Smooth muscle cell (in vitro differentiated cells): ENCODE results near the gene CDC42EP2. TPM values are rescaled to one million over a fixed set of nuclear protein-coding genes. Genes with fewer than 3 reads are reported as not detected.

ENCODE experiments used
- DNase-seq: peaks from one replicate; lab custom pipeline; 2025; ENCODE audit not compliant: unreplicated experiment; lab: John Stamatoyannopoulos, UW
- H2AFZ ChIP-seq: fragments of 200-600 bp; sonication (generic); 2 replicates; pipeline ENCODE4 v1.6.0; 2016; ENCODE audit warnings: antibody characterized with exemption, low read depth, mild to moderate bottlenecking
- H3F3A ChIP-seq: fragments of 200-600 bp; sonication (generic); 2 replicates; pipeline ENCODE4 v1.6.0; 2017; ENCODE audit warnings: antibody characterized with exemption, low read depth
- H3K27ac ChIP-seq: fragments of 200-600 bp; sonication (generic); 2 replicates; pipeline ENCODE4 v1.5.1; 2016; ENCODE audit warnings: low read depth, mild to moderate bottlenecking
- H3K27me3 ChIP-seq: fragments of 200-600 bp; sonication (generic); 2 replicates; pipeline ENCODE4 v1.6.1; 2016; ENCODE audit warnings: low read depth, mild to moderate bottlenecking
- H3K36me3 ChIP-seq: fragments of 200-600 bp; sonication (generic); 2 replicates; pipeline ENCODE4 v1.5.1; 2016; ENCODE audit warnings: low read depth
- H3K4me1 ChIP-seq: fragments of 200-600 bp; sonication (generic); 2 replicates; pipeline ENCODE4 v1.5.1; 2016; ENCODE audit warnings: low read depth
- H3K4me2 ChIP-seq: fragments of 200-600 bp; sonication (generic); 2 replicates; pipeline ENCODE4 v1.6.0; 2016; ENCODE audit warnings: mild to moderate bottlenecking
- H3K4me3 ChIP-seq: fragments of 200-600 bp; sonication (generic); 2 replicates; pipeline ENCODE4 v1.5.1; 2016; ENCODE audit warnings: mild to moderate bottlenecking
- H3K79me2 ChIP-seq: fragments of 200-600 bp; sonication (generic); 2 replicates; pipeline ENCODE4 v1.6.0; 2016; ENCODE audit warnings: low read depth, mild to moderate bottlenecking
- H3K9ac ChIP-seq: fragments of 200-600 bp; sonication (generic); 2 replicates; pipeline ENCODE4 v1.6.0; 2016; ENCODE audit warnings: low read depth
- H3K9me3 ChIP-seq: fragments of 200-600 bp; sonication (generic); replicated peaks from 2 replicates; pipeline ENCODE4 v1.5.1; 2016; ENCODE audit warnings: low read depth
- H4K20me1 ChIP-seq: fragments of 200-600 bp; sonication (generic); 2 replicates; pipeline ENCODE4 v1.6.0; 2016; ENCODE audit warnings: low read depth
- WGBS: methylation state at CpG from one replicate; pipeline ENCODE4 v1.1.7; 2016; ENCODE audit warnings: low lambda C conversion rate; 5-methylcytosine and 5-hydroxymethylcytosine counted together
- polyA plus RNA-seq: library from polyadenylated mRNA; unstranded; fragments of >200 nt; fragmentation: Nextera tagmentation; extraction: Ambion mirVana; gene quantifications from 2 replicates; pipeline ENCODE4 v1.2.1, GENCODE V29; 2016
- total RNA-seq: library from RNA; depleted of rRNA; stranded (reverse); fragments of >200 nt; gene quantifications from 2 replicates; pipeline ENCODE4 v1.2.3, GENCODE V29; 2014
- TF ChIP-seq, protein P1 (sequence below): fragments of 200-600 bp; sonication (generic); IDR thresholded peaks from 2 replicates; pipeline ENCODE4 v1.5.1; 2017; ENCODE audit warnings: borderline replicate concordance, mild to moderate bottlenecking, antibody characterized with exemption; ENCODE audit not compliant: insufficient read depth, poor library complexity, severe bottlenecking

Gene CDC42EP2
- total and polyA plus RNA-seq, 2 experiments from 2014 or later: 4.0 to 7.8 TPM

DNA sequence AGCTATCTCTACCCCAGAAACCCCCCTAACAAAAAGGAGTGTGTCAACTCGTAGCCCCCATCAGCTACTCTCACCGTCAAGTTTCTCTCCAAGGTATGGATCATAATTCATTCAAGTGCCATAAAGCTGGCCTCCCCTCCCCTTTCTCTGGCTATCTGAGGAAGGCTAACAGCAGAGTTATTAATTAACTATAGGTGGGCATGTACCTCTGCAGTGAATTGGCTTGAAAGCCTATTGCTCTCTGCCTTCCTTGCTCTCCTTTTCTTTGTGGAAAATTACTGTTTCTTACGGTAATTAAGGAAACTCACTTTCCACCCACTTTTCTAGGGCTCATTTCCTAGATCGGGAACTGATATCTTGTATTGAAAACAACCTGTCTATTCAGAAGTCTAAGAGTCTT is 38.8 kb upstream of the CDC42EP2 start:
- 92% methylated on average over 4 of the region's 4 CpGs for WGBS
- no peak overlapping the region for H3K4me2 ChIP-seq
- no peak overlapping the region for H3K4me3 ChIP-seq
- peaks cover 23% of the 10 kb centered on the region for H3K4me1 ChIP-seq
- peak overlapping the region; percentile 65 for H3K27ac ChIP-seq
- H3K36me3 ChIP-seq: no peaks in the 10 kb centered on the region
- peaks cover 11% of the 10 kb centered on the region for H3F3A ChIP-seq
- TF ChIP-seq, protein P1, sequence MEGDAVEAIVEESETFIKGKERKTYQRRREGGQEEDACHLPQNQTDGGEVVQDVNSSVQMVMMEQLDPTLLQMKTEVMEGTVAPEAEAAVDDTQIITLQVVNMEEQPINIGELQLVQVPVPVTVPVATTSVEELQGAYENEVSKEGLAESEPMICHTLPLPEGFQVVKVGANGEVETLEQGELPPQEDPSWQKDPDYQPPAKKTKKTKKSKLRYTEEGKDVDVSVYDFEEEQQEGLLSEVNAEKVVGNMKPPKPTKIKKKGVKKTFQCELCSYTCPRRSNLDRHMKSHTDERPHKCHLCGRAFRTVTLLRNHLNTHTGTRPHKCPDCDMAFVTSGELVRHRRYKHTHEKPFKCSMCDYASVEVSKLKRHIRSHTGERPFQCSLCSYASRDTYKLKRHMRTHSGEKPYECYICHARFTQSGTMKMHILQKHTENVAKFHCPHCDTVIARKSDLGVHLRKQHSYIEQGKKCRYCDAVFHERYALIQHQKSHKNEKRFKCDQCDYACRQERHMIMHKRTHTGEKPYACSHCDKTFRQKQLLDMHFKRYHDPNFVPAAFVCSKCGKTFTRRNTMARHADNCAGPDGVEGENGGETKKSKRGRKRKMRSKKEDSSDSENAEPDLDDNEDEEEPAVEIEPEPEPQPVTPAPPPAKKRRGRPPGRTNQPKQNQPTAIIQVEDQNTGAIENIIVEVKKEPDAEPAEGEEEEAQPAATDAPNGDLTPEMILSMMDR: no peak
- no peak overlapping the region for H3K9ac ChIP-seq
- no peaks in the 10 kb centered on the region for H3K79me2 ChIP-seq
- DNase-seq: no peak
- H2AFZ ChIP-seq: no peak overlapping the region
- H3K27me3 ChIP-seq: no peaks in the 10 kb centered on the region
- no peaks in the 10 kb centered on the region for H3K9me3 ChIP-seq
- H4K20me1 ChIP-seq: no peaks in the 10 kb centered on the region

DNA sequence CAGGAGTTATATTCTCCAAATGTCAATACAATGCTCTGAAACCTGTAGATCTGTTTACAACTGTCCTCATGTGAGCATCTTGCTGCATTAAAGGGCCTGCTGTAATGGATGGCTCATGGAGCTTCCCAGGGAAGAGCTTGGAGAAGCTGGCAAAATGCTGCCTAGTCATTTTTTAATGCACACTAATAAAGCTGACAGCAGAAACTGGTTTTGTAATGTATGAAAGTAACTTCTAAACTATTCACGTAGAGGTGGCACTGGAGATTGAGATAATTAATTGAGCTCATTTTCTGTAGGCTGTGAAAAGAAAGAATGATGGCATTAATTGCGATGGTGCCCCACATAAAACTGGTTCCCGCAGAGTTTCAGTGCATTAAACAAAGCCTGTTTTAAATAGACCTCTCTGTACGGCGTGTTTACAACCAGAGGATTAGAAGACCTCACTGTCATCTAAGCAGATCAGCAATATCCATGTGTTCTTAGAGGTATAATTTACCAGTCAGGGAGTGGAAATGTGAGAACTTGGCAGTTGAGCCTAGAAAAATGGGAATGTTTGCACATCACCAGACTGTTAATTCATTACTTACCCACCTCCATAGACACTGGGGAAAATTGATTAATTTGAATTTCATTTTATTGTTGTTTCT is 36.9 kb upstream of the CDC42EP2 start:
- H3K9me3 ChIP-seq: no peaks in the 10 kb centered on the region
- no peaks in the 10 kb centered on the region for H4K20me1 ChIP-seq
- no peak overlapping the region for H3K9ac ChIP-seq
- TF ChIP-seq, protein P1: no peak
- no peak overlapping the region for H3K4me3 ChIP-seq
- no peak overlapping the region for H2AFZ ChIP-seq
- whole genome bisulfite sequencing: 35% methylated on average over 5 of the region's 5 CpGs
- H3K4me2 ChIP-seq: peak overlapping the region; percentile 47
- H3K27ac ChIP-seq: peak overlapping the region; percentile 94
- H3K4me1 ChIP-seq: peaks cover 23% of the 10 kb centered on the region
- no peaks in the 10 kb centered on the region for H3K36me3 ChIP-seq
- H3K27me3 ChIP-seq: no peaks in the 10 kb centered on the region
- no peaks in the 10 kb centered on the region for H3K79me2 ChIP-seq
- peaks cover 11% of the 10 kb centered on the region for H3F3A ChIP-seq
- no peak for DNase-seq

DNA sequence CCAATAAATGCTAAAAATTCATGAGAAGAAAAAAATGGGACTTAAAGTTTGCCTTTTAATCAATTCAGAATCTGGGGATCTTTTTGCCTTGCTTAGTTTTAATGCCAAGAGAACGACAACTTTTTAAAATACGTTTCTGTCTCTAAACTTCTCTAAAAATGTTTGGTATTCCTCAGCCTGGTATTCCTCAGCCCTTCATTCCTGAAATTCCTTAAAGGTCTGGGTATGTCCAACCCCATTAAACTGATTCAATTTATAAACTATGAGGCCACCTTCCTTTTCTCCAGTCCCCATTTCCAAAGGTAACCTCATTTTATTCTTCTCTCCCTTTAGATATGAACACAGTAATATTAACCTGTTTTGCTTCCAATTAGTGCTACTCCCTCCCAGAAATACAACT is 36.3 kb upstream of the CDC42EP2 start:
- Histone ChIP-seq H3K4me1 (peaks cover 23% of the 10 kb centered on the region), H3K79me2 (no peaks in the 10 kb centered on the region), H3K27me3 (no peaks in the 10 kb centered on the region), H2AFZ (no peak overlapping the region), H3K4me2 (peak overlapping the region; percentile 47), H3K9me3 (no peaks in the 10 kb centered on the region), H3F3A (peaks cover 11% of the 10 kb centered on the region), H3K9ac (peak overlapping the region; percentile 77), H3K4me3 (no peak overlapping the region), H3K36me3 (no peaks in the 10 kb centered on the region), H3K27ac (peak overlapping the region; percentile 94), H4K20me1 (no peaks in the 10 kb centered on the region)
- TF ChIP-seq, protein P1: no peak
- DNase-seq: no peak
- WGBS: 26% methylated on average over 2 of the region's 2 CpGs

DNA sequence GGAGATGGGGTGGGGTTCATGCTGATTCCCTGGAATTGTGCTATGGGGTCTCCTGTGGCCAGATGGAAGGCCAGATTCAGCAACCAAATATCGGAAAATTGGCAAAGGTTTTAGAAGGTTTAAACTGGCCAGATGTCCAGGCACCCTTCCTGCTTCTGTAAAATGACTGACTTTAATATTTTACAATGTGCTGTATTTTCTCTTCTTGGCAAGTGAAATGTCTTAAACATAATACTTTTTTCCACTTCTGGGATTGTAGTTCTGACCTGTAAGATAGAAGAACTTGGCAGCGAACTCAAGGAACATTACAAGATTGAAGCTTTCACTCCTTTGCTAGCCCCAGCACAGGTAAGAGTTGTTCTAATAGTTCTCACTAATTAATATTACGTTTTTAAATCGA is 35.4 kb upstream of the CDC42EP2 start:
- Histone ChIP-seq H3K4me3 (no peak overlapping the region), H3K4me1 (peaks cover 23% of the 10 kb centered on the region), H3K9ac (peak overlapping the region; percentile 77), H3K9me3 (no peaks in the 10 kb centered on the region), H3K27ac (peak overlapping the region; percentile 94), H3K36me3 (no peaks in the 10 kb centered on the region), H3F3A (peaks cover 5% of the 10 kb centered on the region), H3K79me2 (no peaks in the 10 kb centered on the region), H4K20me1 (no peaks in the 10 kb centered on the region), H2AFZ (no peak overlapping the region), H3K4me2 (peak overlapping the region; percentile 47), H3K27me3 (no peaks in the 10 kb centered on the region)
- TF ChIP-seq, protein P1: no peak
- DNase-seq: no peak
- WGBS: 88% methylated on average over 4 of the region's 4 CpGs
